ENCODE results near the gene HTR3B. TPM values are rescaled to one million over a fixed set of nuclear protein-coding genes. Genes with fewer than 3 reads are reported as not detected.
"Not testable (repeated sequence)": the region's sequence is repeated elsewhere in the genome, so short reads cannot be mapped to it uniquely, and the experiment has no call there.

HTR3B gene
- total and polyA plus RNA-seq, 2 of the 4 experiments (the other 2 are of a cell fraction) = not detected

GRCh38 chr11:113877670-113878055 lies 26.9 kb upstream of the HTR3B start:
- POLR2A ChIA-PET (ENCODE audit: unreplicated experiment) = no interaction called here
- ATAC-seq (ENCODE audit: low read depth) (no peak), DNase-seq (no peak)
- Histone ChIP-seq H2AFZ (replicated peaks; ENCODE audit: low read length, poor library complexity) (no peak overlapping the region), H3K14ac (replicated peaks; ENCODE audit: low read depth, low read length) (no peak overlapping the region), H4K5ac (ENCODE audit: low read depth, low read length) (no peak overlapping the region), H2BK20ac (ENCODE audit: low read depth, low read length) (no peak overlapping the region), H3K9me1 (ENCODE audit: insufficient read depth, low read length) (no peaks in the 10 kb centered on the region), H3K9ac (ENCODE audit: low read depth, low read length) (no peak overlapping the region), H3K56ac (ENCODE audit: extremely low read depth, insufficient read depth, low read length) (no peak overlapping the region), H2BK120ac (ENCODE audit: low read depth, low read length) (no peak overlapping the region), H3K23ac (ENCODE audit: low read depth, low read length) (no peak overlapping the region), H4K91ac (ENCODE audit: insufficient read depth, low read depth, low read length) (no peak overlapping the region), H3K9me3 (ENCODE audit: control insufficient read depth, insufficient read depth, low read length) (no peaks in the 10 kb centered on the region), H3K4me3 (ENCODE audit: insufficient read depth, low read depth, low read length) (no peak overlapping the region), H3K4me2 (ENCODE audit: low read depth, low read length) (no peak overlapping the region), H3K27me3 (ENCODE audit: control insufficient read depth, insufficient read depth, low read length) (no peaks in the 10 kb centered on the region), H2AK9ac (replicated peaks; ENCODE audit: low read depth, low read length, poor library complexity) (no peak overlapping the region), H3K4me1 (ENCODE audit: control insufficient read depth, insufficient read depth, low read length) (peaks cover 4% of the 10 kb centered on the region; the same call in 1 of the 2 replicates), H3K27ac (ENCODE audit: insufficient read depth, low read length) (no peak overlapping the region), H4K8ac (ENCODE audit: low read depth in 2 of 2, low read length in 2 of 2) (no peak overlapping the region), H3K4ac (ENCODE audit: low read depth, low read length) (no peak overlapping the region), H4K20me1 (ENCODE audit: insufficient read depth, low read length) (no peaks in the 10 kb centered on the region), H2AK5ac (ENCODE audit: low read depth, low read length) (no peak overlapping the region), H3K18ac (ENCODE audit: low read depth, low read length) (no peak overlapping the region), H3K79me1 (ENCODE audit: low read depth in 1 of 2, low read length in 2 of 2) (peaks cover 4 to 19% of the 10 kb centered on the region in 2 experiments; a peak in 2 of 4 replicates), H2BK5ac (ENCODE audit: low read depth, low read length, poor library complexity, severe bottlenecking) (no peak overlapping the region), H3K36me3 (ENCODE audit: control insufficient read depth, insufficient read depth, low read length) (no peaks in the 10 kb centered on the region), H2BK15ac (ENCODE audit: low read depth, low read length) (no peak overlapping the region)
- WGBS, 2 experiments (ENCODE audit: extremely low coverage in 2 of 2, insufficient read length in 1 of 2) = no CpG with 5 or more reads among the region's 5 CpGs
- CTCF ChIA-PET = no interaction called here
- in situ Hi-C loops (cut with MboI; ENCODE audit: low sequenced_read_pairs) (no loop called here), dilution Hi-C loops (cut with HindIII; ENCODE audit: low sequenced_read_pairs, unreplicated experiment) (no loop called here), intact Hi-C loops (cut with micrococcal nuclease) (loop anchor here (10.0 kb wide), 2 partner anchors 287 to 1573 kb away; no protein-coding TSS in a partner anchor)
- no TSS peak for BruUV-seq (replicated peaks)
- TF ChIP-seq CTCF (conservative IDR thresholded peaks at IDR 0.05; ENCODE audit: low read depth, low read length) (no peak), MXI1 (IDR thresholded peaks at IDR 0.05; ENCODE audit: borderline replicate concordance, low read depth, low read length) (no peak), BHLHE40 (IDR thresholded peaks at IDR 0.05; ENCODE audit: low read depth, low read length) (no peak)

- H3K18ac ChIP-seq (ENCODE audit: low read depth, low read length); CTCF ChIA-PET; H2AK5ac ChIP-seq (ENCODE audit: low read depth, low read length); H3K4me2 ChIP-seq (ENCODE audit: low read depth, low read length); H3K4ac ChIP-seq (ENCODE audit: low read depth, low read length); H3K4me3 ChIP-seq (ENCODE audit: insufficient read depth, low read depth, low read length); H3K36me3 ChIP-seq (ENCODE audit: control insufficient read depth, insufficient read depth, low read length); BruUV-seq (replicated peaks); H2AFZ ChIP-seq (replicated peaks; ENCODE audit: low read length, poor library complexity); H4K8ac ChIP-seq (ENCODE audit: low read depth in 2 of 2, low read length in 2 of 2); H2BK15ac ChIP-seq (ENCODE audit: low read depth, low read length); H2BK20ac ChIP-seq (ENCODE audit: low read depth, low read length); H3K9me3 ChIP-seq (ENCODE audit: control insufficient read depth, insufficient read depth, low read length); H3K9ac ChIP-seq (ENCODE audit: low read depth, low read length); POLR2A ChIA-PET (ENCODE audit: unreplicated experiment); H3K56ac ChIP-seq (ENCODE audit: extremely low read depth, insufficient read depth, low read length); H3K4me1 ChIP-seq (ENCODE audit: control insufficient read depth, insufficient read depth, low read length); H3K9me1 ChIP-seq (ENCODE audit: insufficient read depth, low read length); H3K27ac ChIP-seq (ENCODE audit: insufficient read depth, low read length); H2AK9ac ChIP-seq (replicated peaks; ENCODE audit: low read depth, low read length, poor library complexity); H4K5ac ChIP-seq (ENCODE audit: low read depth, low read length); in situ Hi-C loops (cut with MboI; ENCODE audit: low sequenced_read_pairs); H3K27me3 ChIP-seq (ENCODE audit: control insufficient read depth, insufficient read depth, low read length); H3K23ac ChIP-seq (ENCODE audit: low read depth, low read length); H2BK5ac ChIP-seq (ENCODE audit: low read depth, low read length, poor library complexity, severe bottlenecking); H4K20me1 ChIP-seq (ENCODE audit: insufficient read depth, low read length); H2BK120ac ChIP-seq (ENCODE audit: low read depth, low read length); DNase-seq; H3K14ac ChIP-seq (replicated peaks; ENCODE audit: low read depth, low read length); dilution Hi-C loops (cut with HindIII; ENCODE audit: low sequenced_read_pairs, unreplicated experiment); H4K91ac ChIP-seq (ENCODE audit: insufficient read depth, low read depth, low read length); ATAC-seq (ENCODE audit: low read depth): not testable (repeated sequence)
- 70% methylated on average over 4 of the region's 4 CpGs; no CpG with 5 or more reads in 1 of the 2 experiments for WGBS, 2 experiments (ENCODE audit: extremely low coverage in 2 of 2, insufficient read length in 1 of 2)
- intact Hi-C loops (cut with micrococcal nuclease) = loop anchor here (10.0 kb wide), 2 partner anchors 285 to 1575 kb away; no protein-coding TSS in a partner anchor
- H3K79me1 ChIP-seq (ENCODE audit: low read depth in 1 of 2, low read length in 2 of 2) = peaks cover 0 to 13% of the 10 kb centered on the region in 2 experiments; a peak in 2 of 4 replicates
Measured at GRCh38 chr11:113879446-113879845, 25.1 kb upstream of the HTR3B start.
